Measurements from ENCODE around the gene FRMD1.

DNA sequence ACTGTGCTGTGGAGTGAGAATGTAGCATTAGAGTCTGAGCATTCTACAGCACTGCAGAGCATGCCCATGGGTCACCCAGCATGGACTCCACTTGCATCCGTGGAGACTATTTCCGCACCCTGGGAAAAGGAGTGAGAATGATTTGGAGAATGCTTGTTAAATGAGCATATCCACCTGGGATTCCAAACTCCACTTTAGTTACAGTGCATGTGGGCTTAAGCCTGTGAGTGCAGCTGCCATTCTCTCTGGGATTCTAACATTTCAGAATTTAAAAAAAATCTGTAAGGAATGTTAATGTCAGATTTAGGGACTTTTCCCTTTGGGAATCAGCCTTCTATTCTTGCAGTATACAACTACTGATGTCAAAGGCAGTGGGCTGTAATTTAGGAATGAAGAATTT is 48.1 kb downstream of the FRMD1 start:
- TF ChIP-seq POLR2A (IDR thresholded peaks at IDR 0.05) = no peak
- TF ChIP-seq, protein P1, sequence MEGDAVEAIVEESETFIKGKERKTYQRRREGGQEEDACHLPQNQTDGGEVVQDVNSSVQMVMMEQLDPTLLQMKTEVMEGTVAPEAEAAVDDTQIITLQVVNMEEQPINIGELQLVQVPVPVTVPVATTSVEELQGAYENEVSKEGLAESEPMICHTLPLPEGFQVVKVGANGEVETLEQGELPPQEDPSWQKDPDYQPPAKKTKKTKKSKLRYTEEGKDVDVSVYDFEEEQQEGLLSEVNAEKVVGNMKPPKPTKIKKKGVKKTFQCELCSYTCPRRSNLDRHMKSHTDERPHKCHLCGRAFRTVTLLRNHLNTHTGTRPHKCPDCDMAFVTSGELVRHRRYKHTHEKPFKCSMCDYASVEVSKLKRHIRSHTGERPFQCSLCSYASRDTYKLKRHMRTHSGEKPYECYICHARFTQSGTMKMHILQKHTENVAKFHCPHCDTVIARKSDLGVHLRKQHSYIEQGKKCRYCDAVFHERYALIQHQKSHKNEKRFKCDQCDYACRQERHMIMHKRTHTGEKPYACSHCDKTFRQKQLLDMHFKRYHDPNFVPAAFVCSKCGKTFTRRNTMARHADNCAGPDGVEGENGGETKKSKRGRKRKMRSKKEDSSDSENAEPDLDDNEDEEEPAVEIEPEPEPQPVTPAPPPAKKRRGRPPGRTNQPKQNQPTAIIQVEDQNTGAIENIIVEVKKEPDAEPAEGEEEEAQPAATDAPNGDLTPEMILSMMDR (IDR thresholded peaks at IDR 0.05) = no peak
- TF ChIP-seq EP300 (IDR thresholded peaks at IDR 0.05) = no peak

Measured in upper lobe of left lung (tissue), 4 donors.